K562 (cell line): ENCODE results near the gene ANKRD30A.

Experiments used
- ESRRB ChIP-seq: fragments of 250-450 bp; sonication (Bioruptor Pico); IDR thresholded peaks from 2 replicates; pipeline ENCODE4 v1.5.0; 2020; ENCODE audit warnings: mild to moderate bottlenecking, moderate library complexity, borderline replicate concordance
- EZH2 ChIP-seq: IDR thresholded peaks from 2 replicates; pipeline ENCODE4 v1.6.1; 2012; ENCODE audit warnings: low read depth, mild to moderate bottlenecking, inconsistent platforms, low read length, borderline replicate concordance
- FOXJ3 ChIP-seq: sonication (generic); formaldehyde crosslinking; IDR thresholded peaks from 2 replicates; pipeline ENCODE4 v1.4.0; 2020; ENCODE audit warnings: mild to moderate bottlenecking, missing genetic modification reagents
- MXI1 ChIP-seq: IDR thresholded peaks from 2 replicates; pipeline ENCODE4 v1.6.1; 2011; ENCODE audit warnings: low read depth, mild to moderate bottlenecking, improper control_type of control experiment, low read length
- PHTF2 ChIP-seq: fragments of 250-450 bp; sonication (Bioruptor Pico); IDR thresholded peaks from 2 replicates; pipeline ENCODE4 v1.5.0; 2021; ENCODE audit warnings: mild to moderate bottlenecking
- POLR2A ChIP-seq: fragments of 450-650 bp; conservative IDR thresholded peaks from 2 replicates; pipeline ENCODE4 v1.6.1; 2016
- SAFB2 ChIP-seq: fragments of 200-400 bp; formaldehyde crosslinking; IDR thresholded peaks from 2 replicates; pipeline ENCODE4 v1.6.1; 2018; ENCODE audit warnings: borderline replicate concordance, low read length, low read depth, moderate library complexity; ENCODE audit not compliant: severe bottlenecking
- SIN3A ChIP-seq, 2 experiments: fragments of 150-350 bp in 1 of 2; IDR thresholded peaks; 2 replicates each; pipeline ENCODE4 v1.6.1; 2011 to 2016; ENCODE audit warnings: borderline replicate concordance in 2 of 2, low read depth in 2 of 2, low read length in 2 of 2, mild to moderate bottlenecking in 2 of 2, moderate library complexity in 2 of 2; ENCODE audit not compliant: control insufficient read depth in 1 of 2
- TF ChIP-seq, protein P1 (sequence below): fragments of 450-650 bp; IDR thresholded peaks from 2 replicates; pipeline ENCODE4 v1.6.1; 2016; ENCODE audit warnings: low read depth
- TF ChIP-seq, protein P2 (sequence below): fragments of 450-650 bp; IDR thresholded peaks from 2 replicates; pipeline ENCODE4 v1.7.1; 2018; ENCODE audit warnings: mild to moderate bottlenecking, low read depth; ENCODE audit not compliant: partially characterized antibody

DNA sequence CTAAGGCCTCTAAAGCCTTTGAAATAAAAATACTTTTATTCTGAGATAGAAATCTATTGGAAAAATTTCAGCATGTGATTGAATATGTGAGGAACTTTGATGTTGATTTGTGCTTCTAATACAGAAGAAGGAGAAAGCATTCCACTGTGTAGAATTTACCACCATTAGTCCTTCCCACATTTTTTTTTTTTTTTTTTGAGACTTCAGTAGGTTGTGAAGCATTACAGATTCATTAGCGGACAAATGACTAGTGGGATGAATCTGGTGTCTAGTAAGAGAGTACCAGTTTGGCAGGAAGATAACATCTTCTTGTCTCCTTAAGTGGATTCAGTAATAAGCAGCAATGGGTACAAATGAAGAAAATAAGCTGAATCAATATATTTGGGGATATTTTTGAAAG lies 95.5 kb downstream of the ANKRD30A start:
- no peak for TF ChIP-seq FOXJ3 (CRISPR knock-in tag)
- no peak for TF ChIP-seq PHTF2 (CRISPR knock-in tag)
- TF ChIP-seq SIN3A (IDR thresholded peaks at IDR 0.05; ENCODE audit: borderline replicate concordance in 2 of 2, control insufficient read depth in 1 of 2, low read depth in 2 of 2, low read length in 2 of 2), result no peak
- TF ChIP-seq MXI1, result no peak
- TF ChIP-seq EZH2, result no peak
- TF ChIP-seq, protein P1, sequence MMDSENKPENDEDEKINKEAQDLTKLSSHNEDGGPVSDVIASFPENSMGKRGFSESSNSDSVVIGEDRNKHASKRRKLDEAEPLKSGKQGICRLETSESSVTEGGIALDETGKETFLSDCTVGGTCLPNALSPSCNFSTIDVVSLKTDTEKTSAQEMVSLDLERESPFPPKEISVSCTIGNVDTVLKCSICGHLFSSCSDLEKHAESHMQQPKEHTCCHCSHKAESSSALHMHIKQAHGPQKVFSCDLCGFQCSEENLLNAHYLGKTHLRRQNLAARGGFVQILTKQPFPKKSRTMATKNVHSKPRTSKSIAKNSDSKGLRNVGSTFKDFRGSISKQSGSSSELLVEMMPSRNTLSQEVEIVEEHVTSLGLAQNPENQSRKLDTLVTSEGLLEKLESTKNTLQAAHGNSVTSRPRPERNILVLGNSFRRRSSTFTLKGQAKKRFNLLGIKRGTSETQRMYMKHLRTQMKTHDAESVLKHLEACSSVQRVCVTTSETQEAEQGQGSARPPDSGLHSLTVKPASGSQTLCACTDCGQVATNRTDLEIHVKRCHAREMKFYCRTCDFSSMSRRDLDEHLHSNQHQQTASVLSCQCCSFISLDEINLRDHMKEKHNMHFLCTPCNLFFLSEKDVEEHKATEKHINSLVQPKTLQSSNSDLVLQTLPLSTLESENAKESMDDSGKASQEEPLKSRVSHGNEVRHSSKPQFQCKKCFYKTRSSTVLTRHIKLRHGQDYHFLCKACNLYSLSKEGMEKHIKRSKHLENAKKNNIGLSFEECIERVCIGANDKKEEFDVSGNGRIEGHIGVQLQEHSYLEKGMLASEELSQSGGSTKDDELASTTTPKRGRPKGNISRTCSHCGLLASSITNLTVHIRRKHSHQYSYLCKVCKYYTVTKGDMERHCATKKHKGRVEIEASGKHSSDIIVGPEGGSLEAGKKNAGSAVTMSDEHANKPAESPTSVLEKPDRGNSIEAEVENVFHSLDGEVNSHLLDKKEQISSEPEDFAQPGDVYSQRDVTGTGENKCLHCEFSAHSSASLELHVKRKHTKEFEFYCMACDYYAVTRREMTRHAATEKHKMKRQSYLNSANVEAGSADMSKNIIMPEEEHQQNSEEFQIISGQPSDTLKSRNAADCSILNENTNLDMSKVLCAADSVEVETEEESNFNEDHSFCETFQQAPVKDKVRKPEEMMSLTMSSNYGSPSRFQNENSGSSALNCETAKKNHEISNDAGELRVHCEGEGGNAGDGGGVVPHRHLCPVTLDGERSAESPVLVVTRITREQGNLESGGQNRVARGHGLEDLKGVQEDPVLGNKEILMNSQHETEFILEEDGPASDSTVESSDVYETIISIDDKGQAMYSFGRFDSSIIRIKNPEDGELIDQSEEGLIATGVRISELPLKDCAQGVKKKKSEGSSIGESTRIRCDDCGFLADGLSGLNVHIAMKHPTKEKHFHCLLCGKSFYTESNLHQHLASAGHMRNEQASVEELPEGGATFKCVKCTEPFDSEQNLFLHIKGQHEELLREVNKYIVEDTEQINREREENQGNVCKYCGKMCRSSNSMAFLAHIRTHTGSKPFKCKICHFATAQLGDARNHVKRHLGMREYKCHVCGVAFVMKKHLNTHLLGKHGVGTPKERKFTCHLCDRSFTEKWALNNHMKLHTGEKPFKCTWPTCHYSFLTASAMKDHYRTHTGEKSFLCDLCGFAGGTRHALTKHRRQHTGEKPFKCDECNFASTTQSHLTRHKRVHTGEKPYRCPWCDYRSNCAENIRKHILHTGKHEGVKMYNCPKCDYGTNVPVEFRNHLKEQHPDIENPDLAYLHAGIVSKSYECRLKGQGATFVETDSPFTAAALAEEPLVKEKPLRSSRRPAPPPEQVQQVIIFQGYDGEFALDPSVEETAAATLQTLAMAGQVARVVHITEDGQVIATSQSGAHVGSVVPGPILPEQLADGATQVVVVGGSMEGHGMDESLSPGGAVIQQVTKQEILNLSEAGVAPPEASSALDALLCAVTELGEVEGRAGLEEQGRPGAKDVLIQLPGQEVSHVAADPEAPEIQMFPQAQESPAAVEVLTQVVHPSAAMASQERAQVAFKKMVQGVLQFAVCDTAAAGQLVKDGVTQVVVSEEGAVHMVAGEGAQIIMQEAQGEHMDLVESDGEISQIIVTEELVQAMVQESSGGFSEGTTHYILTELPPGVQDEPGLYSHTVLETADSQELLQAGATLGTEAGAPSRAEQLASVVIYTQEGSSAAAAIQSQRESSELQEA, result no peak
- TF ChIP-seq, protein P2, sequence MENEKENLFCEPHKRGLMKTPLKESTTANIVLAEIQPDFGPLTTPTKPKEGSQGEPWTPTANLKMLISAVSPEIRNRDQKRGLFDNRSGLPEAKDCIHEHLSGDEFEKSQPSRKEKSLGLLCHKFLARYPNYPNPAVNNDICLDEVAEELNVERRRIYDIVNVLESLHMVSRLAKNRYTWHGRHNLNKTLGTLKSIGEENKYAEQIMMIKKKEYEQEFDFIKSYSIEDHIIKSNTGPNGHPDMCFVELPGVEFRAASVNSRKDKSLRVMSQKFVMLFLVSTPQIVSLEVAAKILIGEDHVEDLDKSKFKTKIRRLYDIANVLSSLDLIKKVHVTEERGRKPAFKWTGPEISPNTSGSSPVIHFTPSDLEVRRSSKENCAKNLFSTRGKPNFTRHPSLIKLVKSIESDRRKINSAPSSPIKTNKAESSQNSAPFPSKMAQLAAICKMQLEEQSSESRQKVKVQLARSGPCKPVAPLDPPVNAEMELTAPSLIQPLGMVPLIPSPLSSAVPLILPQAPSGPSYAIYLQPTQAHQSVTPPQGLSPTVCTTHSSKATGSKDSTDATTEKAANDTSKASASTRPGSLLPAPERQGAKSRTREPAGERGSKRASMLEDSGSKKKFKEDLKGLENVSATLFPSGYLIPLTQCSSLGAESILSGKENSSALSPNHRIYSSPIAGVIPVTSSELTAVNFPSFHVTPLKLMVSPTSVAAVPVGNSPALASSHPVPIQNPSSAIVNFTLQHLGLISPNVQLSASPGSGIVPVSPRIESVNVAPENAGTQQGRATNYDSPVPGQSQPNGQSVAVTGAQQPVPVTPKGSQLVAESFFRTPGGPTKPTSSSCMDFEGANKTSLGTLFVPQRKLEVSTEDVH, result no peak
- no peak for TF ChIP-seq SAFB2
- no peak for TF ChIP-seq POLR2A
- TF ChIP-seq ESRRB (CRISPR knock-in tag), result no peak
